ENCODE measurements around the gene METRN.

- TF ChIP-seq CTCF (IDR thresholded peaks at IDR 0.05; ENCODE audit: low read depth, low read length) = no peak
- TF ChIP-seq EZH2phosphoT487 (IDR thresholded peaks at IDR 0.05; ENCODE audit: low read depth) = no peak
Observed at GRCh38 chr16:681746-682427, 33.0 kb upstream of the METRN start.
